Endodermal cell (in vitro differentiated cells): ENCODE data around the gene MRNIP. TPM values are rescaled to one million over a fixed set of nuclear protein-coding genes. Genes with fewer than 3 reads are reported as not detected.

Experiments used
- DNase-seq: peaks from one replicate; pipeline ENCODE4 v3.0.0-alpha.2; 2017
- H3K27ac ChIP-seq: 2 replicates; pipeline ENCODE4 v1.5.1; 2013; ENCODE audit warnings: mild to moderate bottlenecking, low read depth, low read length, moderate library complexity
- H3K27me3 ChIP-seq: 2 replicates; pipeline ENCODE4 v1.6.1; 2013; ENCODE audit warnings: mild to moderate bottlenecking, low read length, moderate library complexity; ENCODE audit not compliant: insufficient read depth, control insufficient read depth, poor library complexity, severe bottlenecking
- H3K36me3 ChIP-seq: 2 replicates; pipeline ENCODE4 v1.7.0; 2013; ENCODE audit warnings: mild to moderate bottlenecking, low read length, moderate library complexity; ENCODE audit not compliant: control insufficient read depth, insufficient read depth
- H3K4me1 ChIP-seq: one replicate; pipeline ENCODE4 v1.7.0; 2013; ENCODE audit warnings: low read length; ENCODE audit not compliant: control insufficient read depth, insufficient read depth
- H3K4me3 ChIP-seq: 2 replicates; pipeline ENCODE4 v1.5.1; 2013; ENCODE audit warnings: mild to moderate bottlenecking, low read length, moderate library complexity
- H3K9ac ChIP-seq: 2 replicates; pipeline ENCODE4 v1.6.1; 2013; ENCODE audit warnings: mild to moderate bottlenecking, low read length, moderate library complexity; ENCODE audit not compliant: poor library complexity, severe bottlenecking; ENCODE audit errors: extremely low read depth
- H3K9me3 ChIP-seq: 2 replicates; pipeline ENCODE4 v1.6.1; 2013; ENCODE audit warnings: mild to moderate bottlenecking, low read length, moderate library complexity; ENCODE audit not compliant: control insufficient read depth
- H3K27ac Mint-ChIP-seq: 2 replicates; pipeline ENCODE4 v1.8.0; 2020; ENCODE audit warnings: mixed read lengths
- H3K27me3 Mint-ChIP-seq: 2 replicates; pipeline ENCODE4 v1.8.0; 2021; ENCODE audit warnings: mild to moderate bottlenecking, mixed read lengths; ENCODE audit not compliant: insufficient read depth
- H3K36me3 Mint-ChIP-seq: 2 replicates; pipeline ENCODE4 v1.8.0; 2020; ENCODE audit warnings: low read depth, mixed read lengths
- H3K4me1 Mint-ChIP-seq: 2 replicates; pipeline ENCODE4 v1.8.0; 2020; ENCODE audit warnings: mixed read lengths
- H3K4me3 Mint-ChIP-seq: 2 replicates; pipeline ENCODE4 v1.8.0; 2020; ENCODE audit warnings: mild to moderate bottlenecking, moderate library complexity, mixed read lengths
- H3K9me3 Mint-ChIP-seq: 2 replicates; pipeline ENCODE4 v1.8.0; 2020; ENCODE audit warnings: mild to moderate bottlenecking, mixed read lengths
- WGBS, 2 experiments: methylation state at CpG; one replicate each; pipeline versions ENCODE4 v1.1.5 to v1.1.7; 2013; ENCODE audit warnings: missing lambda C conversion rate in 2 of 2, mixed read lengths in 1 of 2; ENCODE audit not compliant: insufficient coverage in 1 of 2, insufficient read length in 1 of 2; 5-methylcytosine and 5-hydroxymethylcytosine counted together
- total RNA-seq, 2 donors: library from RNA; stranded (reverse); fragmentation: NEBNext Ultra II Directional in 1 of 2; extraction: Animal tissue kit (Norgen Biotek cat#: 25700) in 1 of 2; gene quantifications; 2 replicates in 1 of 2; 3 replicates in 1 of 2; pipeline ENCODE4 v1.2.1, GENCODE V29; 2021
- TF ChIP-seq, protein P1 (sequence below): fragments of 200-600 bp; sonication (generic); conservative IDR thresholded peaks from 2 replicates; pipeline ENCODE4 v1.5.0; 2021; ENCODE audit warnings: antibody characterized with exemption, mild to moderate bottlenecking

Gene MRNIP
- total RNA-seq, 2 donors from 2014 or later = 45.8 to 55.3 TPM

DNA sequence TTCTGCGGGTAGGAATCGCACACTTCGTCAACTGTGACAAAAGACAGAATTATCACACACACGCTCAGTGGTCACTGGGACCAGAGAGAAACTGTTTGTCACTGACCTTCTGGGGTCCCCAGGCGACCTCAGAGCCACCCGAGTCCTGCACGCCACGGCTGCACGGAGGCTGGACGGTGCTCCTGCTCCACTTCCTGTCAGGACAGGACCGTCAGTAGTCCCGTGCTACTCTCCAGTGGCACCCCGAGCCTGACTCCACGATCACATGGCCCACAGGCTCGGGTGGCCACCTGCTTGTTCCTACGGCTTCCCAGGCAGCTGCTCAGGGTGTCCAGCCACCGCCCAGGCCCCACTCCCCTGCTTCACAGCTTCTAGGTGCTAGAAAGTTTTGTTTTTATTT is 17.9 kb downstream of the MRNIP start:
- no peaks in the 10 kb centered on the region for H3K4me1 Mint-ChIP-seq
- Histone ChIP-seq H3K4me3 (no peak overlapping the region), H3K9ac (no peak overlapping the region), H3K4me1 (no peaks in the 10 kb centered on the region), H3K9me3 (peaks cover 22% of the 10 kb centered on the region), H3K27ac (no peak overlapping the region), H3K36me3 (peaks cover 71% of the 10 kb centered on the region), H3K27me3 (no peaks in the 10 kb centered on the region)
- H3K27ac Mint-ChIP-seq = no peak overlapping the region
- WGBS, 2 experiments = 90 to 93% methylated on average over 15 to 17 of the region's 17 CpGs
- TF ChIP-seq, protein P1, sequence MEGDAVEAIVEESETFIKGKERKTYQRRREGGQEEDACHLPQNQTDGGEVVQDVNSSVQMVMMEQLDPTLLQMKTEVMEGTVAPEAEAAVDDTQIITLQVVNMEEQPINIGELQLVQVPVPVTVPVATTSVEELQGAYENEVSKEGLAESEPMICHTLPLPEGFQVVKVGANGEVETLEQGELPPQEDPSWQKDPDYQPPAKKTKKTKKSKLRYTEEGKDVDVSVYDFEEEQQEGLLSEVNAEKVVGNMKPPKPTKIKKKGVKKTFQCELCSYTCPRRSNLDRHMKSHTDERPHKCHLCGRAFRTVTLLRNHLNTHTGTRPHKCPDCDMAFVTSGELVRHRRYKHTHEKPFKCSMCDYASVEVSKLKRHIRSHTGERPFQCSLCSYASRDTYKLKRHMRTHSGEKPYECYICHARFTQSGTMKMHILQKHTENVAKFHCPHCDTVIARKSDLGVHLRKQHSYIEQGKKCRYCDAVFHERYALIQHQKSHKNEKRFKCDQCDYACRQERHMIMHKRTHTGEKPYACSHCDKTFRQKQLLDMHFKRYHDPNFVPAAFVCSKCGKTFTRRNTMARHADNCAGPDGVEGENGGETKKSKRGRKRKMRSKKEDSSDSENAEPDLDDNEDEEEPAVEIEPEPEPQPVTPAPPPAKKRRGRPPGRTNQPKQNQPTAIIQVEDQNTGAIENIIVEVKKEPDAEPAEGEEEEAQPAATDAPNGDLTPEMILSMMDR = no peak
- no peaks in the 10 kb centered on the region for H3K27me3 Mint-ChIP-seq
- peaks cover 27% of the 10 kb centered on the region for H3K9me3 Mint-ChIP-seq
- no peak for DNase-seq
- H3K4me3 Mint-ChIP-seq = no peak overlapping the region
- peaks cover 83% of the 10 kb centered on the region for H3K36me3 Mint-ChIP-seq

GRCh38 chr5:179840321-179840720 is 18.3 kb downstream of the MRNIP start:
- H3K4me1 Mint-ChIP-seq = no peaks in the 10 kb centered on the region

GRCh38 chr5:179839328-179840256 is 19.0 kb downstream of the MRNIP start:
- Histone ChIP-seq H3K9ac (no peak overlapping the region), H3K27ac (no peak overlapping the region), H3K9me3 (peaks cover 11% of the 10 kb centered on the region), H3K4me1 (no peaks in the 10 kb centered on the region), H3K4me3 (no peak overlapping the region), H3K36me3 (peaks cover 60% of the 10 kb centered on the region), H3K27me3 (no peaks in the 10 kb centered on the region)
- peaks cover 82% of the 10 kb centered on the region for H3K36me3 Mint-ChIP-seq
- peak overlapping the region; percentile 64 for H3K27ac Mint-ChIP-seq
- TF ChIP-seq, protein P1 = no peak
- no peak for DNase-seq
- 94 to 95% methylated on average over 10 to 16 of the region's 16 CpGs for WGBS, 2 experiments
- no peak overlapping the region for H3K4me3 Mint-ChIP-seq
- H3K4me1 Mint-ChIP-seq = no peaks in the 10 kb centered on the region
- peaks cover 21% of the 10 kb centered on the region for H3K9me3 Mint-ChIP-seq
- H3K27me3 Mint-ChIP-seq = no peaks in the 10 kb centered on the region

More at GRCh38 chr5:179840321-179840720, 18.3 kb downstream of the MRNIP start:
- no peak overlapping the region for H3K27ac ChIP-seq
- no peaks in the 10 kb centered on the region for H3K4me1 ChIP-seq
- TF ChIP-seq, protein P1 = no peak
- Mint-ChIP-seq H3K4me3 (no peak overlapping the region), H3K9me3 (peaks cover 26% of the 10 kb centered on the region), H3K27me3 (no peaks in the 10 kb centered on the region), H3K36me3 (peaks cover 87% of the 10 kb centered on the region), H3K27ac (no peak overlapping the region)
- no peaks in the 10 kb centered on the region for H3K27me3 ChIP-seq
- no peak overlapping the region for H3K9ac ChIP-seq
- no peak for DNase-seq
- peaks cover 18% of the 10 kb centered on the region for H3K9me3 ChIP-seq
- WGBS, 2 experiments = 92 to 97% methylated on average over 11 of the region's 11 CpGs
- peaks cover 67% of the 10 kb centered on the region for H3K36me3 ChIP-seq
- no peak overlapping the region for H3K4me3 ChIP-seq
